GM12878 (cell line): ENCODE results near the gene LTV1. TPM values are rescaled to one million over a fixed set of nuclear protein-coding genes. Genes with fewer than 3 reads are reported as not detected.
"Not testable (repeated sequence)": the region's sequence is repeated elsewhere in the genome, so short reads cannot be mapped to it uniquely, and the experiment has no call there.

Experiments used
- ATAC-seq: fragments of 200-7000 bp; cut with Tn5 transposase; 3 replicates; pipeline ENCODE4 v1.9.1; 2020; ENCODE audit warnings: mild to moderate bottlenecking, moderate library complexity
- BruUV-seq: library from RNA; stranded (reverse); fragments of 400-500 nt; replicated peaks from 2 replicates; lab custom pipeline; 2021; lab: Mats Ljungman, UMichigan
- CTCF ChIA-PET: fragments of 300-600 bp; sonication (Branson Sonifier 250); formaldehyde crosslinking; extraction: SDS; loops from one replicate; lab custom pipeline; 2021; ENCODE audit warnings: inconsistent platforms; lab: Yijun Ruan, JAX
- POLR2A ChIA-PET: fragments of 350-600 bp; formaldehyde crosslinking; extraction: SDS; loops from one replicate; lab custom pipeline; 2021; ENCODE audit warnings: inconsistent platforms; lab: Charles Lee
- RAD21 ChIA-PET: fragments of 300-600 bp; sonication (Branson Sonifier 250); formaldehyde crosslinking; loops from one replicate; lab custom pipeline; 2023; ENCODE audit warnings: antibody characterized with exemption; ENCODE audit not compliant: unreplicated experiment; lab: Charles Lee
- SMC1A ChIA-PET: fragments of 300-600 bp; sonication (Branson Sonifier 250); formaldehyde crosslinking; loops from one replicate; lab custom pipeline; 2023; ENCODE audit not compliant: unreplicated experiment, uncharacterized antibody; lab: Charles Lee
- DNase-seq: peaks from one replicate; pipeline ENCODE4 v3.0.0-alpha.2; 2011; ENCODE audit warnings: low read depth, low spot score
- FAIRE-seq: peaks from 3 replicates; lab custom pipeline; 2011; peaks lifted over from hg19 to GRCh38; lab: Jason Lieb, UNC
- H2AFZ ChIP-seq: 2 replicates; pipeline ENCODE4 v1.6.0; 2011; ENCODE audit warnings: low read depth, low read length, control low read depth; ENCODE audit not compliant: control insufficient read depth
- H3K27ac ChIP-seq: 2 replicates; pipeline ENCODE4 v1.5.1; 2011; ENCODE audit warnings: control low read depth; ENCODE audit not compliant: control insufficient read depth, insufficient read depth
- H3K27me3 ChIP-seq, 2 experiments: replicated peaks in 1 of 2; 2 replicates each; pipeline versions ENCODE4 v1.6.0 to v1.6.1; 2011; ENCODE audit warnings: low read length in 1 of 2; ENCODE audit not compliant: control insufficient read depth in 2 of 2, insufficient read depth in 2 of 2
- H3K36me3 ChIP-seq, 2 experiments: 2 replicates each; pipeline ENCODE4 v1.5.1; 2011; ENCODE audit warnings: low read length in 1 of 2; ENCODE audit not compliant: control insufficient read depth in 2 of 2, insufficient read depth in 2 of 2
- H3K4me1 ChIP-seq: 2 replicates; pipeline ENCODE4 v1.6.1; 2011; ENCODE audit warnings: mild to moderate bottlenecking, low read length, moderate library complexity, mixed read lengths; ENCODE audit not compliant: control insufficient read depth, insufficient read depth
- H3K4me2 ChIP-seq: 2 replicates; pipeline ENCODE4 v1.6.0; 2011; ENCODE audit warnings: control low read depth; ENCODE audit not compliant: control insufficient read depth, insufficient read depth
- H3K4me3 ChIP-seq: fragments of 200-600 bp; sonication (generic); 2 replicates; pipeline ENCODE4 v1.5.1; 2016
- H3K79me2 ChIP-seq: 2 replicates; pipeline ENCODE4 v1.6.0; 2011; ENCODE audit warnings: low read length; ENCODE audit not compliant: control insufficient read depth, insufficient read depth
- H3K9ac ChIP-seq: 2 replicates; pipeline ENCODE4 v1.8.0; 2011; ENCODE audit warnings: low read length, control low read depth, mixed read lengths; ENCODE audit not compliant: control insufficient read depth, insufficient read depth
- H3K9me3 ChIP-seq: replicated peaks from 3 replicates; pipeline ENCODE4 v1.5.1; 2011; ENCODE audit warnings: mild to moderate bottlenecking, low read length; ENCODE audit not compliant: control insufficient read depth, insufficient read depth
- H4K20me1 ChIP-seq: 2 replicates; pipeline ENCODE4 v1.6.0; 2011; ENCODE audit not compliant: control insufficient read depth, insufficient read depth
- CBX5 ChIP-seq: sonication (generic); IDR thresholded peaks from 2 replicates; pipeline ENCODE4 v1.6.1; 2016; ENCODE audit warnings: low read depth, moderate library complexity, mild to moderate bottlenecking, inconsistent platforms
- NR2C2 ChIP-seq: IDR thresholded peaks from 2 replicates; pipeline ENCODE4 v1.6.1; 2011; ENCODE audit warnings: borderline replicate concordance, low read depth; ENCODE audit not compliant: control insufficient read depth, insufficient read length
- PAX5 ChIP-seq: IDR thresholded peaks from 2 replicates; pipeline ENCODE4 v1.6.1; 2011; ENCODE audit warnings: low read depth, low read length, borderline replicate concordance
- POU2F2 ChIP-seq: IDR thresholded peaks from 3 replicates; pipeline ENCODE4 v1.6.1; 2011; ENCODE audit warnings: low read depth, mild to moderate bottlenecking, low read length, borderline replicate concordance
- ZNF384 ChIP-seq: IDR thresholded peaks from 2 replicates; pipeline ENCODE4 v1.6.1; 2012; ENCODE audit warnings: low read depth, mild to moderate bottlenecking, low read length, improper control_type of control experiment, borderline replicate concordance
- ZNF592 ChIP-seq: fragments of 450-650 bp; IDR thresholded peaks from 2 replicates; pipeline ENCODE4 v1.6.1; 2017; ENCODE audit warnings: mild to moderate bottlenecking, moderate library complexity
- WGBS: methylation state at CpG from one replicate; pipeline ENCODE4 v1.1.6; 2016; ENCODE audit warnings: low lambda C conversion rate; ENCODE audit not compliant: insufficient replicate concordance, insufficient coverage; ENCODE audit errors: missing lambda C conversion rate; 5-methylcytosine and 5-hydroxymethylcytosine counted together
- in situ Hi-C: fragments of 300-500 bp; cut with MboI; formaldehyde crosslinking; loops from 9 replicates; pipeline ENCODE4 v1.14.3; 2018; ENCODE audit warnings: mixed read lengths
- intact Hi-C: fragments of 100-400 bp; cut with micrococcal nuclease; formaldehyde crosslinking; loops from one replicate; pipeline ENCODE4 v1.14.2; 2022; ENCODE audit not compliant: unreplicated experiment
- polyA plus RNA-seq, 11 experiments: library from polyadenylated mRNA; depleted of rRNA in 4 of 11; unstranded in 6 of 11; stranded (reverse) in 5 of 11; fragments of >200 nt; fragmentation: Nextera tagmentation in 4 of 11; fragmentation: Illumina TruSeq in 1 of 11; extraction: Ambion mirVana in 4 of 11; extraction: Trizol in 1 of 11; gene quantifications; 1 replicate in 1 of 11; 2 replicates in 10 of 11; pipeline versions ENCODE4 v1.2.1 to v1.2.3, GENCODE V29; 2011 to 2016; ENCODE audit warnings: inconsistent platforms in 2 of 11, missing spikeins in 2 of 11, low read depth in 1 of 11
- total RNA-seq, 4 experiments: library from RNA; depleted of rRNA in 3 of 4; stranded (reverse); fragments of >200 nt in 3 of 4; fragmentation: Illumina TruSeq in 1 of 4; extraction: Trizol in 1 of 4; gene quantifications; 2 replicates each; pipeline versions ENCODE4 v1.2.1 to v1.2.3, GENCODE V29; 2013 to 2021
- TF ChIP-seq, protein P1 (sequence below): fragments of 450-650 bp; IDR thresholded peaks from 2 replicates; pipeline ENCODE4 v1.6.1; 2017; ENCODE audit warnings: low read depth, mild to moderate bottlenecking, moderate library complexity

Gene LTV1
- total and polyA plus RNA-seq, 10 of the 15 experiments (the other 5 are each of a cell fraction or from before 2014, with no cell fraction given) = 22.3 to 66.4 (median 52.0) TPM

GRCh38 chr6:143845033-143845432, 1.9 kb downstream of the LTV1 start (continued):
- TF ChIP-seq ZNF592 (no peak), POU2F2 (no peak), ZNF384 (no peak), PAX5 (no peak), CBX5 (no peak), NR2C2 (no peak)
- TF ChIP-seq, protein P1, sequence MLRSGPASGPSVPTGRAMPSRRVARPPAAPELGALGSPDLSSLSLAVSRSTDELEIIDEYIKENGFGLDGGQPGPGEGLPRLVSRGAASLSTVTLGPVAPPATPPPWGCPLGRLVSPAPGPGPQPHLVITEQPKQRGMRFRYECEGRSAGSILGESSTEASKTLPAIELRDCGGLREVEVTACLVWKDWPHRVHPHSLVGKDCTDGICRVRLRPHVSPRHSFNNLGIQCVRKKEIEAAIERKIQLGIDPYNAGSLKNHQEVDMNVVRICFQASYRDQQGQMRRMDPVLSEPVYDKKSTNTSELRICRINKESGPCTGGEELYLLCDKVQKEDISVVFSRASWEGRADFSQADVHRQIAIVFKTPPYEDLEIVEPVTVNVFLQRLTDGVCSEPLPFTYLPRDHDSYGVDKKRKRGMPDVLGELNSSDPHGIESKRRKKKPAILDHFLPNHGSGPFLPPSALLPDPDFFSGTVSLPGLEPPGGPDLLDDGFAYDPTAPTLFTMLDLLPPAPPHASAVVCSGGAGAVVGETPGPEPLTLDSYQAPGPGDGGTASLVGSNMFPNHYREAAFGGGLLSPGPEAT = no peak

DNA sequence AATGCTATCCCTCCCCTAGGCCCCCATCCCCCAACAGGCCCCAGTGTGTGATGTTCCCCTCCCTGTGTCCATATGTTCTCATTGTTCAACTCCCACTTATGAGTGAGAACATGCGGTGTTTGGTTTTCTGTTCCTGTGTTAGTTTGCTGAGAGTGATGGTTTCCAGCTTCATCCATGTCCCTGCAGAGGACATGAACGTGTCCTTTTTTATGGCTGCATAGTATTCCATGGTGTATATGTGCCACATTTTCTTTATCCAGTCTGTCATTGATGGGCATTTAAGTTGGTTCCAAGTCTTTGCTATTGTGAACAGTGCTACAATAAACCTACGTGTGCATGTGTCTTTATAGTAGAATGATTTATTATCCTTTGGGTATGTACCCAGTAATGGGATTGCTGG, 8.6 kb downstream of the LTV1 start:
- H3K9ac ChIP-seq, H4K20me1 ChIP-seq, in situ Hi-C loops, H3K27ac ChIP-seq, H3K79me2 ChIP-seq, H2AFZ ChIP-seq, intact Hi-C loops, FAIRE-seq, H3K4me3 ChIP-seq, DNase-seq, H3K27me3 ChIP-seq, H3K9me3 ChIP-seq, H3K4me1 ChIP-seq, ATAC-seq, BruUV-seq, H3K4me2 ChIP-seq, POLR2A ChIA-PET: not testable (repeated sequence)
- CTCF ChIA-PET = interaction anchor here (0.6 kb wide), 1 partner anchor 9 kb away, joined by 3 read pairs; the partner anchor contains the start of gene LTV1
- peaks cover 11 to 22% of the 10 kb centered on the region in 2 experiments for H3K36me3 ChIP-seq
- whole genome bisulfite sequencing = 98% methylated on average over 3 of the region's 3 CpGs
- SMC1A ChIA-PET = interaction anchor here (2.5 kb wide), 1 partner anchor 7 kb away, joined by 8 read pairs; no protein-coding TSS in a partner anchor
- RAD21 ChIA-PET = interaction anchor here (0.6 kb wide), 1 partner anchor 75 kb away, joined by 4 read pairs; no protein-coding TSS in a partner anchor

GRCh38 chr6:143855057-143855456, 11.9 kb downstream of the LTV1 start:
- ATAC-seq, RAD21 ChIA-PET, H3K4me1 ChIP-seq, H3K27ac ChIP-seq, POLR2A ChIA-PET, intact Hi-C loops, H3K9me3 ChIP-seq, BruUV-seq, H4K20me1 ChIP-seq, FAIRE-seq, H2AFZ ChIP-seq, SMC1A ChIA-PET, DNase-seq, in situ Hi-C loops, H3K9ac ChIP-seq, H3K4me3 ChIP-seq, H3K4me2 ChIP-seq, H3K27me3 ChIP-seq, CTCF ChIA-PET, H3K79me2 ChIP-seq: not testable (repeated sequence)
- H3K36me3 ChIP-seq = peaks cover 12 to 25% of the 10 kb centered on the region in 2 experiments
- WGBS = 100% methylated on average over 1 of the region's 1 CpG
